WTC11 (cell line): Measurements from ENCODE around the gene VDR. TPM values are rescaled to one million over a fixed set of nuclear protein-coding genes. Genes with fewer than 3 reads are reported as not detected.

Source experiments
- ATAC-seq: fragments of 200-7000 bp; cut with Tn5 transposase; 2 replicates; pipeline ENCODE4 v1.10.0; 2021; ENCODE audit warnings: mild to moderate bottlenecking, moderate library complexity
- CTCF ChIA-PET: fragments of 300-600 bp; sonication (Branson Sonifier 250); formaldehyde crosslinking; loops from one replicate; lab custom pipeline; 2021; ENCODE audit warnings: antibody characterized with exemption; lab: Charles Lee
- POLR2A ChIA-PET: fragments of 350-600 bp; sonication (Branson Sonifier 250); formaldehyde crosslinking; loops from one replicate; lab custom pipeline; 2021; ENCODE audit warnings: antibody characterized with exemption; lab: Charles Lee
- DNase-seq: peaks from one replicate; pipeline ENCODE4 v3.0.0; 2021; ENCODE audit warnings: low spot score
- H3K27ac Mint-ChIP-seq: 2 replicates; pipeline ENCODE4 v1.8.0; 2021; ENCODE audit warnings: mixed read lengths
- H3K27me3 Mint-ChIP-seq: 2 replicates; pipeline ENCODE4 v1.8.0; 2021; ENCODE audit warnings: low read depth, mild to moderate bottlenecking, moderate library complexity, mixed read lengths
- H3K36me3 Mint-ChIP-seq: 2 replicates; pipeline ENCODE4 v1.8.0; 2021; ENCODE audit warnings: mixed read lengths
- H3K4me1 Mint-ChIP-seq: 2 replicates; pipeline ENCODE4 v1.8.0; 2022; ENCODE audit warnings: mixed read lengths
- H3K4me3 Mint-ChIP-seq: 2 replicates; pipeline ENCODE4 v1.8.0; 2021; ENCODE audit warnings: mild to moderate bottlenecking, moderate library complexity, mixed read lengths
- H3K9me3 Mint-ChIP-seq: 2 replicates; pipeline ENCODE4 v1.8.0; 2021; ENCODE audit warnings: mixed read lengths
- FOXP1 ChIP-seq: sonication (generic); formaldehyde crosslinking; IDR thresholded peaks from 2 replicates; pipeline ENCODE4 v1.8.0; 2022; ENCODE audit warnings: missing genetic modification reagents, mild to moderate bottlenecking, moderate library complexity, borderline replicate concordance
- GTF2I ChIP-seq: fragments of 250-450 bp; sonication (Bioruptor Pico); conservative IDR thresholded peaks from 2 replicates; pipeline ENCODE4 v1.4.0; 2021; ENCODE audit warnings: mild to moderate bottlenecking
- JUN ChIP-seq: sonication (generic); formaldehyde crosslinking; IDR thresholded peaks from 2 replicates; pipeline ENCODE4 v1.8.0; 2023; ENCODE audit warnings: mild to moderate bottlenecking, missing genetic modification reagents
- KAT7 ChIP-seq: sonication (generic); formaldehyde crosslinking; IDR thresholded peaks from 2 replicates; pipeline ENCODE4 v1.8.1; 2023; ENCODE audit warnings: missing genetic modification reagents, mild to moderate bottlenecking, borderline replicate concordance
- MYBL2 ChIP-seq: sonication (generic); formaldehyde crosslinking; IDR thresholded peaks from 2 replicates; pipeline ENCODE4 v1.8.1; 2023; ENCODE audit warnings: mild to moderate bottlenecking, moderate library complexity, missing genetic modification reagents
- NFYB ChIP-seq: sonication (generic); formaldehyde crosslinking; conservative IDR thresholded peaks from 2 replicates; pipeline ENCODE4 v1.8.0; 2022; ENCODE audit warnings: low read depth, missing genetic modification reagents
- OVOL2 ChIP-seq: fragments of 250-450 bp; sonication (Bioruptor Pico); IDR thresholded peaks from 2 replicates; pipeline ENCODE4 v1.9.0; 2021; ENCODE audit warnings: mild to moderate bottlenecking, borderline replicate concordance
- PRRX2 ChIP-seq: fragments of 250-450 bp; sonication (Bioruptor Pico); IDR thresholded peaks from 2 replicates; pipeline ENCODE4 v1.8.0; 2021; ENCODE audit warnings: mild to moderate bottlenecking
- SMAD3 ChIP-seq: sonication (generic); formaldehyde crosslinking; IDR thresholded peaks from 2 replicates; pipeline ENCODE4 v1.8.0; 2022; ENCODE audit warnings: missing genetic modification reagents, mild to moderate bottlenecking, borderline replicate concordance
- SOX15 ChIP-seq: fragments of 250-450 bp; sonication (Bioruptor Pico); IDR thresholded peaks from 2 replicates; pipeline ENCODE4 v1.9.0; 2021; ENCODE audit warnings: mild to moderate bottlenecking
- STAT6 ChIP-seq: sonication (generic); formaldehyde crosslinking; conservative IDR thresholded peaks from 2 replicates; pipeline ENCODE4 v1.8.1; 2023; ENCODE audit warnings: mild to moderate bottlenecking, low read depth, missing genetic modification reagents, moderate library complexity
- TEAD1 ChIP-seq: sonication (generic); formaldehyde crosslinking; IDR thresholded peaks from 2 replicates; pipeline ENCODE4 v1.8.0; 2022; ENCODE audit warnings: mild to moderate bottlenecking, missing genetic modification reagents
- TEAD4 ChIP-seq: sonication (generic); formaldehyde crosslinking; IDR thresholded peaks from 2 replicates; pipeline ENCODE4 v1.8.0; 2022; ENCODE audit warnings: mild to moderate bottlenecking, missing genetic modification reagents
- TP53 ChIP-seq: sonication (generic); formaldehyde crosslinking; IDR thresholded peaks from 2 replicates; pipeline ENCODE4 v1.8.1; 2023; ENCODE audit warnings: mild to moderate bottlenecking, missing genetic modification reagents
- ZMAT4 ChIP-seq: fragments of 250-450 bp; sonication (Bioruptor Pico); IDR thresholded peaks from 2 replicates; pipeline ENCODE4 v1.9.0; 2021; ENCODE audit warnings: mild to moderate bottlenecking
- ZNF121 ChIP-seq: sonication (generic); formaldehyde crosslinking; IDR thresholded peaks from 2 replicates; pipeline ENCODE4 v1.8.0; 2023; ENCODE audit warnings: missing genetic modification reagents
- ZNF512 ChIP-seq: sonication (generic); formaldehyde crosslinking; IDR thresholded peaks from 2 replicates; pipeline ENCODE4 v1.8.1; 2022; ENCODE audit warnings: missing genetic modification reagents, borderline replicate concordance
- ZSCAN18 ChIP-seq: fragments of 250-450 bp; sonication (Bioruptor Pico); IDR thresholded peaks from 2 replicates; pipeline ENCODE4 v2.1.2; 2022; ENCODE audit warnings: mild to moderate bottlenecking, moderate library complexity
- total RNA-seq: library from RNA; stranded (reverse); gene quantifications from 3 replicates; pipeline ENCODE4 v1.2.3, GENCODE V29; 2021
- TF ChIP-seq, protein P1 (sequence below): sonication (generic); formaldehyde crosslinking; IDR thresholded peaks from 2 replicates; pipeline ENCODE4 v1.8.0; 2022; ENCODE audit warnings: mild to moderate bottlenecking, missing genetic modification reagents
- TF ChIP-seq, protein P2 (sequence below): sonication (generic); formaldehyde crosslinking; IDR thresholded peaks from 2 replicates; pipeline ENCODE4 v1.8.1; 2022; ENCODE audit warnings: low read depth, mild to moderate bottlenecking, moderate library complexity, missing genetic modification reagents, borderline replicate concordance
- TF ChIP-seq, protein P3 (sequence below): fragments of 200-600 bp; IDR thresholded peaks from 2 replicates; pipeline ENCODE4 v1.8.0; 2022; ENCODE audit warnings: antibody characterized with exemption
- TF ChIP-seq, protein P4 (sequence below): sonication (generic); formaldehyde crosslinking; IDR thresholded peaks from 2 replicates; pipeline ENCODE4 v1.8.0; 2022; ENCODE audit warnings: mild to moderate bottlenecking, missing genetic modification reagents
- TF ChIP-seq, protein P5 (sequence below): sonication (generic); formaldehyde crosslinking; IDR thresholded peaks from 2 replicates; pipeline ENCODE4 v1.8.1; 2023; ENCODE audit warnings: mild to moderate bottlenecking, missing genetic modification reagents, moderate library complexity

VDR gene
- total RNA-seq, 1 experiment from 2014 or later: 1.3 TPM

- ATAC-seq: no peak
- CTCF ChIA-PET: interaction anchor here (1.2 kb wide), 1 partner anchor 66 kb away, joined by 3 read pairs; no protein-coding TSS in a partner anchor
- H3K36me3 Mint-ChIP-seq: no peaks in the 10 kb centered on the region
Observed at GRCh38 chr12:47876440-47876960, 28.3 kb downstream of the VDR start.

DNA sequence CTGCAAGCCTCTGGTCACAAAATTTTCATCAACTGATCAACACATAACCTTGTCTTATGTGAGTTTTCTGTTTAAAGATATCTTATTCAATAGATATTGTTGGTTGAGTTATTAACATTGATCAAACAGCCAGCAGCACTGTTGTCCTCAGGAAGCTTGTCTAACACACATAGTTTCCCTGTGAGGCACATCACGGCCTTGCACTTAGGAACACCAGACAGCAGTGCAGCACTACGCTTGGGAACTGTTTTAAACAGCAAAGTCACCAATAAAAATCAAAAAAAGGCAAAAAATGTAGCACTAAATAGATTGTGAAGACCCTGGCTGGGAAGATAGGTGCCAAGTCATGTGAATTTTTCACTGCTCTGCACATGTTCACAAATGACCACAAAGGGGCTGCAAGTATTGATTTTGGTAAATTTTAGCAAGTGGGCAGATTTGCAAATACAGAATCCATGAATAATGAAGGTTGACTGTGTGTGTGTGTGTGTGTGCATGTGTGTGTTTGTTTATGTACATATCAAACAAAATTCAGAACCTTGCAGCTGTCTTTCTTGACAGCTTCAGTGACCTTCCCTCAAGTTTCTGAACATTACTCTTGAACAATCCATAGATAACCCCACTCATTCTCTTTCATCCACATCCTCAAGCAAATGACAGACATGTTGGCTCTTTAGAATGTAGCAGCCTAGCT lies 28.9 kb downstream of the VDR start:
- H3K27me3 Mint-ChIP-seq: peaks cover 3% of the 10 kb centered on the region
- ChIA-PET POLR2A (no interaction called here), CTCF (interaction anchor here (1.2 to 1.6 kb wide), 3 partner anchors 37 to 87 kb away, joined by 3 to 6 read pairs (median 5); partner anchors contain the start of gene TMEM106C)
- H3K9me3 Mint-ChIP-seq: no peaks in the 10 kb centered on the region
- DNase-seq (no peak), ATAC-seq (no peak)
- peaks cover 8% of the 10 kb centered on the region for H3K4me1 Mint-ChIP-seq
- H3K27ac Mint-ChIP-seq: no peak overlapping the region
- no peak overlapping the region for H3K4me3 Mint-ChIP-seq
- no peaks in the 10 kb centered on the region for H3K36me3 Mint-ChIP-seq
- TF ChIP-seq KAT7 (CRISPR knock-in tag) (no peak), SMAD3 (no peak), ZMAT4 (CRISPR knock-in tag) (no peak), MYBL2 (CRISPR knock-in tag) (no peak), STAT6 (CRISPR knock-in tag) (no peak), TP53 (no peak), OVOL2 (CRISPR knock-in tag) (no peak), ZNF121 (no peak), ZNF512 (CRISPR knock-in tag) (no peak), TEAD1 (no peak), PRRX2 (CRISPR knock-in tag) (no peak)
- TF ChIP-seq, protein P1, sequence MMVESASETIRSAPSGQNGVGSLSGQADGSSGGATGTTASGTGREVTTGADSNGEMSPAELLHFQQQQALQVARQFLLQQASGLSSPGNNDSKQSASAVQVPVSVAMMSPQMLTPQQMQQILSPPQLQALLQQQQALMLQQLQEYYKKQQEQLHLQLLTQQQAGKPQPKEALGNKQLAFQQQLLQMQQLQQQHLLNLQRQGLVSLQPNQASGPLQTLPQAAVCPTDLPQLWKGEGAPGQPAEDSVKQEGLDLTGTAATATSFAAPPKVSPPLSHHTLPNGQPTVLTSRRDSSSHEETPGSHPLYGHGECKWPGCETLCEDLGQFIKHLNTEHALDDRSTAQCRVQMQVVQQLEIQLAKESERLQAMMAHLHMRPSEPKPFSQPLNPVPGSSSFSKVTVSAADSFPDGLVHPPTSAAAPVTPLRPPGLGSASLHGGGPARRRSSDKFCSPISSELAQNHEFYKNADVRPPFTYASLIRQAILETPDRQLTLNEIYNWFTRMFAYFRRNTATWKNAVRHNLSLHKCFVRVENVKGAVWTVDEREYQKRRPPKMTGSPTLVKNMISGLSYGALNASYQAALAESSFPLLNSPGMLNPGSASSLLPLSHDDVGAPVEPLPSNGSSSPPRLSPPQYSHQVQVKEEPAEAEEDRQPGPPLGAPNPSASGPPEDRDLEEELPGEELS: no peak
- TF ChIP-seq, protein P2, sequence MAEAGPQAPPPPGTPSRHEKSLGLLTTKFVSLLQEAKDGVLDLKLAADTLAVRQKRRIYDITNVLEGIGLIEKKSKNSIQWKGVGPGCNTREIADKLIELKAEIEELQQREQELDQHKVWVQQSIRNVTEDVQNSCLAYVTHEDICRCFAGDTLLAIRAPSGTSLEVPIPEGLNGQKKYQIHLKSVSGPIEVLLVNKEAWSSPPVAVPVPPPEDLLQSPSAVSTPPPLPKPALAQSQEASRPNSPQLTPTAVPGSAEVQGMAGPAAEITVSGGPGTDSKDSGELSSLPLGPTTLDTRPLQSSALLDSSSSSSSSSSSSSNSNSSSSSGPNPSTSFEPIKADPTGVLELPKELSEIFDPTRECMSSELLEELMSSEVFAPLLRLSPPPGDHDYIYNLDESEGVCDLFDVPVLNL (CRISPR knock-in tag): no peak
- TF ChIP-seq, protein P3, sequence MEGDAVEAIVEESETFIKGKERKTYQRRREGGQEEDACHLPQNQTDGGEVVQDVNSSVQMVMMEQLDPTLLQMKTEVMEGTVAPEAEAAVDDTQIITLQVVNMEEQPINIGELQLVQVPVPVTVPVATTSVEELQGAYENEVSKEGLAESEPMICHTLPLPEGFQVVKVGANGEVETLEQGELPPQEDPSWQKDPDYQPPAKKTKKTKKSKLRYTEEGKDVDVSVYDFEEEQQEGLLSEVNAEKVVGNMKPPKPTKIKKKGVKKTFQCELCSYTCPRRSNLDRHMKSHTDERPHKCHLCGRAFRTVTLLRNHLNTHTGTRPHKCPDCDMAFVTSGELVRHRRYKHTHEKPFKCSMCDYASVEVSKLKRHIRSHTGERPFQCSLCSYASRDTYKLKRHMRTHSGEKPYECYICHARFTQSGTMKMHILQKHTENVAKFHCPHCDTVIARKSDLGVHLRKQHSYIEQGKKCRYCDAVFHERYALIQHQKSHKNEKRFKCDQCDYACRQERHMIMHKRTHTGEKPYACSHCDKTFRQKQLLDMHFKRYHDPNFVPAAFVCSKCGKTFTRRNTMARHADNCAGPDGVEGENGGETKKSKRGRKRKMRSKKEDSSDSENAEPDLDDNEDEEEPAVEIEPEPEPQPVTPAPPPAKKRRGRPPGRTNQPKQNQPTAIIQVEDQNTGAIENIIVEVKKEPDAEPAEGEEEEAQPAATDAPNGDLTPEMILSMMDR: no peak
- TF ChIP-seq, protein P4, sequence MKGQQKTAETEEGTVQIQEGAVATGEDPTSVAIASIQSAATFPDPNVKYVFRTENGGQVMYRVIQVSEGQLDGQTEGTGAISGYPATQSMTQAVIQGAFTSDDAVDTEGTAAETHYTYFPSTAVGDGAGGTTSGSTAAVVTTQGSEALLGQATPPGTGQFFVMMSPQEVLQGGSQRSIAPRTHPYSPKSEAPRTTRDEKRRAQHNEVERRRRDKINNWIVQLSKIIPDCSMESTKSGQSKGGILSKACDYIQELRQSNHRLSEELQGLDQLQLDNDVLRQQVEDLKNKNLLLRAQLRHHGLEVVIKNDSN (CRISPR knock-in tag): no peak

More at GRCh38 chr12:47876440-47876960, 28.3 kb downstream of the VDR start:
- POLR2A ChIA-PET: no interaction called here
- H3K4me1 Mint-ChIP-seq: peaks cover 8% of the 10 kb centered on the region
- no peak overlapping the region for H3K4me3 Mint-ChIP-seq
- TF ChIP-seq, protein P5, sequence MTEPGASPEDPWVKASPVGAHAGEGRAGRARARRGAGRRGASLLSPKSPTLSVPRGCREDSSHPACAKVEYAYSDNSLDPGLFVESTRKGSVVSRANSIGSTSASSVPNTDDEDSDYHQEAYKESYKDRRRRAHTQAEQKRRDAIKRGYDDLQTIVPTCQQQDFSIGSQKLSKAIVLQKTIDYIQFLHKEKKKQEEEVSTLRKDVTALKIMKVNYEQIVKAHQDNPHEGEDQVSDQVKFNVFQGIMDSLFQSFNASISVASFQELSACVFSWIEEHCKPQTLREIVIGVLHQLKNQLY (CRISPR knock-in tag): no peak
- TF ChIP-seq JUN (CRISPR knock-in tag): no peak
- TF ChIP-seq FOXP1 (CRISPR knock-in tag): no peak
- TF ChIP-seq NFYB (CRISPR knock-in tag): no peak
- no peak for TF ChIP-seq GTF2I (CRISPR knock-in tag)
- no peak for TF ChIP-seq SOX15 (CRISPR knock-in tag)
- TF ChIP-seq ZSCAN18 (CRISPR knock-in tag): no peak
- TF ChIP-seq TEAD4 (CRISPR knock-in tag): no peak
- peaks cover 3% of the 10 kb centered on the region for H3K27me3 Mint-ChIP-seq
- no peak for DNase-seq
- H3K9me3 Mint-ChIP-seq: no peaks in the 10 kb centered on the region
- no peak overlapping the region for H3K27ac Mint-ChIP-seq
